ENCODE measurements around the gene ELFN1.

ELFN1 gene

DNA sequence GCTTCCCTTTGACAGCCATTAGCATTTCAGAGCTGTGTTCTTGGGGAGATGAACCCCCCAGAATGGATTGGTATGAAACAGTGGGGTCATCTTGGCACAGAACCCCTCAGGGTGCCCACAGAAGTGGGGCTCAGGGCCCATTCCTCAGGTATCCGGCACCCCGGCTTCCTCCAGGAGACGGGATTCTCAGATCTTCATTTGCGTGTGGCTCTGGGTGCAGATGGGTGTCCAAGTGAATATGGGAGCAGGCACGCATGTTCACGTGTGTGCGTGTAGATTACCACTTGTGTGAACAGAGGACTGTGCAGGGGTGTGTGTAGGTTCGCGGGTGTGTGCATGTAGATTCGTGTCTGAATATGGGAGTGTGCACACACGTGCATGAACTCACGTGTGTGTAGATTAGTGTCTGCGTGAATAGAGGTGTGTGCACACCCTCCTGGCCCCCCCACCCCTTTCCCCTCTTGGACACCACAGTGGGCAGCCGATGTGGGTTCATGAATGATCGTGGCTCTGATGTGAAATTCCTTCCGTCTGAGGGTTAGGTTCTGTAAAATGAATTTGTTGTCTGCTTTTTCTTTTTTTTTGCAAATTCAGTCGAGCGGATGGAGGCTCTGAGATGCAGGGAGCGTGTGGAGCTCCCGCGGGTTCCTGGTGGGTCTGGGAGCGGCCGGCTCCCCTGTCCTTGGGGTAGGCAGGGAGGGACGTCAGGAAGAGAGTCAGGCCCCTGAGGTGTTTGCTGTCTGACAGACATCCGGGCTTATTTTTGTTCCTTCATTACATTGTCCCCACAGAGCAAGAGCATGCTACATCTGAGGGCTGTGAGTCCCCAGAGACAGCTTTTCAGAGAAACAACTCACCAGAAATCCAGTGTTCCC lies 7.4 kb downstream of the ELFN1 start:
- DNase-seq: no peak

DNA sequence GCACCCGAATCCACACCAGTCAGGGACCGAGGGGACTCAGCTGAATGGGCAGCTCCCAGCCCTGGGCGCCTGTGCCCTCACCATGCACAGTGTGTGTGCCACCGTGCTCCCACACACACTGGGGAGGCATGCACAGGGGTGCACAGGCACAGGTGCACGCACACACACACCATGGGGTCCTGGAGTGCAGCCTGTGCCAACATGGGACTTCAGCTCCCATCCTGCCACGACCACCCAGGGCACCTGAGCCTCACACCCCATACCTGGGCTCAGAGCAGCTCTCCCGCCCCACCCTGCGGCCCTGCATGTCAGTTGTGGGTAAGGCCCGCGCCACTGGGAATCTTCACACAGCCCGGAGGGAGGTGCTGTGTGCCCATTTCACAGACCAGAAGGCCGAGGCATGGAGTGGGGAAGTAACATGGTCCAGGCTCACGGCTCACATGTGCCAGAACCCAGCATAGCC lies 8.0 kb downstream of the ELFN1 start:
- DNase-seq: no peak

DNA sequence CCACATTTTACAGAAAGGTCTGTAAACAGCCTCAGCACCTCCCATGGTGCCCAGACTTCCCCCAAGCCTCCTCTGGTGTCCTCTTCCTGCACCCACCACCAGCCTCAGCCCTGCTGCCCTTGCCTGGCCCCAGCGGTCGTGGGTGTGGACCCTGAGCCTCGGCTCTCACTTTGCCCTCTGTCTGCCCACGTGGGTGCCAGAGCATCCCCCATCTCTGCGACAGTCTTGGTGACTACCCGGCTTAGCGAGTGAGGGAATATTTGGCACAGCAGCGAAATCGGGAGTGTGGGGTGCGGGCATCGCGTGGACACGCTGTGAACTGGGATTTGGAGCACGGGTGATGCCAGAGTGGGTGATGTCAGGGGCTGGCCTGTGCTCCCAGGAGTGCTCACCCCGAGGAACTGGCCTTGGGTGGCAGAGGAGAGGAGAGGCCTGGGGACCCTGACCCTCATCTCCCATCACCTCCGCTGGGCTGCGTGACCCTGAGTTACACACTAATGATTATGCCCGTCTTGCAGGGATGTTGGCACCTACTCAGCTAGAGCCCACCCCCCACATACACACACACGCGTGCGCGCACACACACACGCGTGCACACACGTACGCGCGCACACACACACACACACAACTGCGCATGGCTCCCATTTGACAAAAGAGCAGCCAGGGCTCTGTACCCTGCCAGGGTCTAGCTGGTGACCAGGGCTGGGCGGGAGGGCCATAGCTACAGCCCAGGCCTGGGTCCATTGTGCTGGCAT lies 8.7 kb downstream of the ELFN1 start:
- no peak for DNase-seq

DNA sequence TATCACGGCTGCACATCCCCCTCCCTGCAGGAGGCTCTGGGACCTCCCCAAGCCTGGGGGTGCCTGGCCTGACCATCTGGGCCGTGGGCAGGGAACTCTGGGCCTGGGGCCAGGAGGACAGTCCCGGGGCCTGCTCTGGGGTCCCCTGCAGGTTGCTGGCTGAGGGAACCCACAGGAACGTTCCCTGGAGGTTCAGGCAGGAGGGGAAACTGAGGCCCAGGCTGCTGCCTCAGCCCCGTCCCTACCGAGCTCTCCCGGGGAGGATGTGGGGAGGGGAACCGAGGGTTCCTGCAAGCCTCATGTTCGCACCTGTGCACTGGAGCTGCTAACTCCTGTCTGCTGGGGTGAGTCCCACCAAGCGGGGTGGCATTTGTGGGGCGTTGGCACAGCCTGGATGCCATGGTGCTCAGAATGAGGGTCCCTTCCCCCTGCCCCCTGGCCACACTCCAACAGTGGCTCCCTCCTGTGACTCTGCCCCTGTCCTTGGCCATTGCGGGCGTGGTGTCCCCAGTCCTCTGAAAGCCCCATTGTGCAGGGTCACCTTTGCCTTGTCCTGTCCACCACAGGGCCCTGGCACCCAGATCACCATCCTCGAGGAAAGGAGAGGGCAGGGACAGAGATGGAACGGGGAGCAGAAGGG lies 9.4 kb downstream of the ELFN1 start:
- DNase-seq: no peak

DNA sequence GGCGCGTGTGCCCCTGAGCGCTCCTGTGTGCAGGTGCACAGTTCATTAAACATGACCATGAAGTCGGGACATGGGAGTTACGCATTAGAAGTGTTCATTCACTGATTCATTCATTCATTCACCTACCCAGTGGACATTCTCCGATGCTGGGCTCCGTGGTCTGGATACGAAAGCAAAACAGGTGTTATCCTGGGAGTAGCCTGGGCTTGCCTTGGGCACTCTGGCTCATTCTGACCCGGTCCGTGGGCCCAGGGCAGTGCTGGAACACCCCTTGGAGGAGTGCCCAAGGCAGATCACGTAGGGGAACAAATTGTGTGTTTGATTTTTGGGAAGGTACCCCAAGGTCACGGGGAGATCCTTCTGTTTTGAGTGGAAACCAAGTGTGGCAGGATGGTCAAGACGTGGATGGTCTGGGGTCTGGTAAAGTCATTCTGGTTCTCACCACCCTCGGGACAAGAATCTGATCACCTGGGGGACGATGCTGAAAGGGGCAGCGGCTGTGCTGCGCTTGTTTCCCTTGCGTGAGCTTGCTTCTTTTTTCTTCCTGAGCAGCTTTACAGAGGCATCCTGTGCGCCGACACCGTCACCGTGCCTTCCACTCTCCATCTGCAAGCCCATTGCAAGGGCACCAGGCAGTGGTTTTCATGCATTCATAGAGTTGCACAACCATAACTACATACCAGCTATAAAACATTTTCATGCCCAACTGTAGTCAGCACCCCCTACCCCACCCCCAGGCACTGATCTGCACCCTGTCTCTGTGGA lies 10.1 kb downstream of the ELFN1 start:
- DNase-seq: no peak

DNA sequence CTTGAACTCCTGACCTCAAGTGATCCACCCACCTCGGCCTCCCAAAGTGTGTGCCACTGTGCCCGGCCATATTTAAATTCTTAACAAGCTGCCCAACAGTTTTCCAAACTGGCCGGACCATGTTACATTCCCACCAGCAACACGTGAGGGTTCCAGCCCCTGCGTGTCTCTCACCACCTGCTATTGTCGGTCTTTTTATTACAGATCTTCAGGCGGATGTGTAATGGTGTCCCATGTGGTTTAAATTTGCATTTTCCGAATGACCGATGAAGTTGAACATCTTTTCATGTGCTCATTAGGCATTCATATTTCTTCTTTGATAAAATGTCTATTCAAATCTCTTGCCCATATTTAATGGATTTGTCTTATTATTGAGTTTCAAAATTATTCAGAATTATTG lies 11.5 kb downstream of the ELFN1 start:
- DNase-seq: no peak

DNA sequence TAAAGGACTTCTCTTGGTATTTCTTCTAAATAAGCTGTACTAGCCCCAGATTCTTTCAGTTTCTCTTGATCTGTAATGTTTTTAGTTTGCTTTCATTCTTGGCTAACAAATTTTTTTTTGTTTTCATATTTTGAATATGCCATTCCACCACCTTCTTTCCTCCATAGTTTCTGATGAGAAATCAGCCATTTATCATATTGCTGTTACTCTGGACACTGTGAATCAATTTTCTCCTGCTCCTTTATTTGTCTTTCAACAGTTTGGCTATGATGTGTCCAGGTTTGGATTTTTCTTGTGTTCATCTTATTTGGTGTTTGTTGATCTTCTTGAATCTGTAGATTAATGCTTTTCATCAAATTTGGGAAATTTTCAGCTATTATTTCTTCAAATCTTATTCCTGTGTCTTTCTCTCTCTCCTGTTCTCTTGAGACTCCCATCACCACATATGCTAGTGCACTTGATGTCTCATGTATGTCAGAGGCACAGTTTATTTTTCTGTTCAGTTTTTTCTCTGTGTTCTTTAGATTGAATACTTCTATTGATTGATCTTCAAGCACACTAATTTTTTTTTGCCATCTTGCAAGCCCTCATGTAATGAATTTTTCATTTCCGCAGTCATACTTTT lies 15.0 kb downstream of the ELFN1 start:
- DNase-seq: no peak

DNA sequence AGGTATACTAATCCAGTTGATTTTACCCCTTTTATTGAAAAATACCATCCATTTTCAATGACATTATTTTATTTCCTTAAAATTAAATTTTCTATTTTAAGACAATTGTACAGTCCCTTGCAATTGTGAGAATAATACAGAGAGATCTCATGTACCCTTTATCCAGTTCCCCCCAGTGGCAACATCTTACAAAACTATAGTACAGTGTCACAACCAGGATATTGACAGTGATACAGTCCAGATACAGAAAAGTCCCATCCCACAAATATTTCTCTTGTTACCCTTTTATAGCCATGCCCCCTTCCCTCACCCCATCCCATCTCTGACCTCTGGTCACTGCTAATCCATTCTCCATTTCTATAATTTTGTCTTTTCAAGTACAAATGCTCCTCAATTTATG lies 18.5 kb downstream of the ELFN1 start:
- no peak for DNase-seq

DNA sequence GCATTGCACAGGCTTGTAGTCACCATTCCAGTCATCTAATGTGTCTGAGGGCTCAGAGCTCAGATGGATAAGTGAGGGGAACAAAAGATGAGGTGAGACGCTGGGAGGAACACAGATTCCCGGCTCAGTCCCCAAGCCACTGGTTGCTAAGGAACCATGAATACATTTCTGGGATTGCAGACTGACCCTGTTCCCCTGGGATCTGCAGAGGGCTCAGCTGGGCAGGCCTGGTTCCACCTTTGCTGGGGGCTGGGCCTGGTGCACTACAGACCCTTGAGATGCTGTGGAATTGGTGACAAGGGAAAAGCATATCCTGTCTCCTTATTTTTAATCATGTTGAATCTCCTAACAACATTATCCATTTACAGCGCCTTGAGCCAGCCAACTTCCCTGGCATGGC lies 19.2 kb downstream of the ELFN1 start:
- DNase-seq: no peak

DNA sequence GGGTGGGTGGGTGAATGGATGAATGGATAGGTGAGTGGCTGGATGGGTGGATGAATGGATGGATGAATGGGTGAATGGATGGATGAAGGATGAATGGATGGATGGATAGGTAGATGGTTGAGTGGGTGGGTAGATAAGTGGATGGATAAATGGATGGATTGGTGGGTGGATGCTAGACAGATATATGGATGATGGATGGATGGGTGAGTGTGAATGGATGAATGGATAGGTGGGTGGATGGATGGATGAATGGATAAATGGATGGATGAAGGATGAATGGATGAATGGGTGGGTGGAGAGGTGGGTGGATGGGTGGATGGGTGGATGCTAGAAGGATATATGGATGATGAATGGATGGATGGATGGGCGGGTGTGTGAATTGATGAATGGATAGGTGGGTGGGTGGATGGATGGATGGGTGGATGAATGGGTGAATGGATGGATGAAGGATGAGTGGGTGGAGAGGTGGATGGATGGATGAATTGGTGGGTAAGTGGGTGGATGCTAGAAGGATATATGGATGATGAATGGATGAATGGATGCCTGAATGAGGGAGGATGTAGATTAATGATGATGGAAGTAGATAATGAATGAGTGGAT lies 20.4 kb downstream of the ELFN1 start:
- no peak for DNase-seq

DNA sequence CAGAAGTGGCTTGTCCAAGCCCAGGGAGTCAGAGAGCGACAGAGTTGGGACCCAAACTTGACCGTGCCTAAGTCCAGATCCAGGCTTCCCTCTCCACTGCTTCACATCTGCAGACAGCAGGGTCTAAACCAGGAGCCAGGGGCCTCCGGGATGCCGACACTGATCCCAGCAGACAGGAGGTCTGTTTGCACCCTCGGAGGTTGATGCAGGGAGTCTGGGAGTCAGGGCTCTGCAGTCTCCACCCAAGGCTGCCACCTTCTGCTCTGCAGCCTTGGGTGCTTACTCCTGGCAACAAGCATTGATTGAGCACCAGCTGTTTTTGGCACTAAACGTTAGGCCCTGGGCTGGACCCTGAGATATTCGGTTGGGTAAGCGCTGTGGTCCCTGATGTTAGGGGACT lies 21.0 kb downstream of the ELFN1 start:
- DNase-seq: no peak

DNA sequence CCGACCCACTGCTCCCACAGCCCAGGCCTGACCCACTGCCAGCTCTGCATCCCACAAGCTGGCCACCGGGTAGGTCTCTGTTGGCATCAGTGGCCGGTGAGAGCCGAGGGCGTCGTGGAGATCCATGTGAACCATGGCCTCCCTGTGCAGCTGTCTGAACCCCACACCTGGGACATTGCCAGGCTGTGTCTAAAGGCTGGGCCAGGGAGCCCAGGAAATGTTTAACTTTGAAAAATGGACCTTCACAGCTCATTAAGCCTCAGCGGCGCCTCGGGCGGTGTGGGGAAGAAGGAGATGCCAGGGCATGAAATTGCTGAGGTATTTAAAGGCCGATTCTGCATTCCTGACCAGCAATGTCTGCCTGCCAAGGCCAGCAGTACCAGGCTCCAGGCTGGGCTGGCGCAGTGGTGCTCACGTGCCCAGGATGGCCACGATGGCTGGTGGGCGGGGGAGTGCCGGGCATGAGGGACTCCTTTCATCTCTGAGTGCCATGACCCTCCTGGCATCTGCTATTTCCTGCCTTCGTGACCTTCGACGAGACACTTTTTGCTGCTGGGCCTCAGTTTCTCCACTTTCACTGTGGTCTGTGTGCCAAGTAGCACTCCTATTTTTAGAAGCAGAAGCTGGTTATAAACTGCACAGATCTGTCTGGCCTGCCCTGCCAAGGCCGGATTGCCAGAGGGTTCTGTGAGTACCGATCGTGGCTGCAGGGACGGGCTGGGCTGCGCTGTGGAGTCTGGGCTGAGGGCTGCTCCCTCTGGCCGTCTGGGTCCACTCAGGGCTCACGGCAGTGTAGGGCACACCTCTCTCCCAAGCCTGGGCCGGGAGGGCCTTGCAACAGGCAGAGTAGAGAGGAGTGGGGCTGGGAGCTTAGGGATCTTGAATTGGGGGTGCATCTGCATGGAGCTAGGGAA lies 21.8 kb downstream of the ELFN1 start:
- no peak for DNase-seq

DNA sequence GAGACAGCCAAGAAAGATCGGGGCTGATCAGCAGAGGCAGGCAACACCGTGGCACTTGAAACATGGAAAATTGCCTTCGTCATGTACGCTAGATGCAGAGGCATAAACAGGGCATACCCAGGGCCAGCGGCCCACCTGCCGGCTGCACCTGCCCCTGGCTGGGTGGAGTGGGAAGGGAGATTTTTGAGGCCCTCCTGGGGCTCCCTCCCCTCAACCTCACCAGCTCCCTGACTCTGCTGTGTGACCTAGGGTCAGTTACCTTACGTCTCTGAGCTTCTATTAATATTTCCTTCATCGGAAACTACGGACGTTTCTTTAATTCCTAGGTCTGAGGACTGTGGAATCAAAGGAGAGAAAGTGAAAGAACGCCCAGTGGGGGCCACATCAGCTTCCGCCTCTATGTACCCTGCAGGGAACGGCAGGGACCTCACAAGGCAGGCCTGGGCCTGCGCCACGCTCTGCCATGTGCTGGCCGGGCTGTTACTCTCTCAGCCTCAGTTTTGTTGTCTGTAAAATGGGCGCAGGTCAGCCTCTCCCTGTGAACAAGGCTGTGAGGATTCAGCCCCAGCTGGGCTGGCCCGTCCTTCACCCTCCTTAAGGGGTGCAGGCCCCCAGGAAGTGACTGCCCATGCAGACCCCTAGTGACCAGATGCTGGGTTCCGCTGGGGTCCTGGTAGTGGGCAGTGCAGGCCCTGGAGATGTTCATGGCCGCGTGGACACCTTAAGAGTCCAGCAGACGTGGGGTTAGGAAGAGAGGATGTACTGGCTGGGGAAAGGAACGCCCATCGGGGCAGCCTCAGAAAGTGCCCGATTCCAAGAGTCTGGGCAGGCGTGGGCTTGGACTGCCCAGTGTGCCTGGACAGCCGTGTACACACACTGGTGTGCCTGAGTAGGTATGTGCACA lies 22.7 kb downstream of the ELFN1 start:
- DNase-seq: no peak

DNA sequence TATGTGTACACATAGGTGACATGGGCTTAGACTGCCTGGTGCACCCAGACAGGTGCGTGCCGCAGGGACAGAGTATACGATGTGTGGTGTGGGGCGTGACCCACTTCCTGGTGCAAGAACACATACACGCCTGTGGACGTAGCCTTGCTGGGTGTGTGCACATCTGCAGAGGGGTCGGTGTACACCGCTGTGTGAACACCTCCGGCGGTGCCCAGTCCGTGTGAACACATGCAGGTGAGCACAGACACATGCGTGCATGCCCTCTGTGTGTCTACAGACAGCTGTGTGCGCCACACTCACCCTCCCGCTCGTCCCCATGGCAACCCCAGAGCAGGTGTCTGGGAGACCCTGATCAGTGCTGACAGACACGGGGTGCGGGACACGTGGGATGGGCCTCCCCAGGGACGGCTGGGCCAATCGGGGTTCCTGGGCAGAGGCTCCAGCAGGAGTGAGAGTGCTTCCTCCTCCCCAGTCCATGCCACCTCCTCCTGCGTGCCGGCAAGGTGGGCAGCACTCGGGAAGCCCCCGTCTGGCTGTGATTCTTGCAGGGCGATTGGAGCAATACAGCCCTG lies 23.4 kb downstream of the ELFN1 start:
- DNase-seq: no peak

DNA sequence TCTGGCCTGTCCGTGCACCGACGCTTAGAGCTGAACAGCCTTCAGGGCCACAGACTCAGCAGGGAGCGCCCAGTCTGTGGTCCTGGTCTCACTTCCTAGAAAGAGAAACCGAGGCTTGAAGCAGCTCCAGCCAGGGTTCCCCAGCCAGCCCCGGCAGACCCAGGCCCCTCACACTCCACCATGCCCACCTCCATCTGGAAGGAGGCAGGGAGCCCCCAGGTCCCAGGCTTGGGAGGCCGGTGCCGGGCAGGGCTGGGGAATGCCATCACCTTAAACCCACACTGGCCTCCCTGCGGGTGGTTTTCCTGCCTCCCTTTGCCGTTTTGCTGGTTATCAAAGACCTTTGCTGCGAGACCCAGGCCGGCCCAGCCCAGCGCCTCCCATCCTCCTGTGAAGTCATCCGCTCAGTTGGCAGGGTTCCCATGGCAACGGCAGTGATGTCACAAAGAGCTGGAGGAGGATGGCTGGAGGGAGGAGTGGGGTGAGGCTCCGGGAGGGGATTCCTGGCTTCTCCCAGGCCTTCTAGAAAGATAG lies 24.0 kb downstream of the ELFN1 start:
- DNase-seq: no peak

DNA sequence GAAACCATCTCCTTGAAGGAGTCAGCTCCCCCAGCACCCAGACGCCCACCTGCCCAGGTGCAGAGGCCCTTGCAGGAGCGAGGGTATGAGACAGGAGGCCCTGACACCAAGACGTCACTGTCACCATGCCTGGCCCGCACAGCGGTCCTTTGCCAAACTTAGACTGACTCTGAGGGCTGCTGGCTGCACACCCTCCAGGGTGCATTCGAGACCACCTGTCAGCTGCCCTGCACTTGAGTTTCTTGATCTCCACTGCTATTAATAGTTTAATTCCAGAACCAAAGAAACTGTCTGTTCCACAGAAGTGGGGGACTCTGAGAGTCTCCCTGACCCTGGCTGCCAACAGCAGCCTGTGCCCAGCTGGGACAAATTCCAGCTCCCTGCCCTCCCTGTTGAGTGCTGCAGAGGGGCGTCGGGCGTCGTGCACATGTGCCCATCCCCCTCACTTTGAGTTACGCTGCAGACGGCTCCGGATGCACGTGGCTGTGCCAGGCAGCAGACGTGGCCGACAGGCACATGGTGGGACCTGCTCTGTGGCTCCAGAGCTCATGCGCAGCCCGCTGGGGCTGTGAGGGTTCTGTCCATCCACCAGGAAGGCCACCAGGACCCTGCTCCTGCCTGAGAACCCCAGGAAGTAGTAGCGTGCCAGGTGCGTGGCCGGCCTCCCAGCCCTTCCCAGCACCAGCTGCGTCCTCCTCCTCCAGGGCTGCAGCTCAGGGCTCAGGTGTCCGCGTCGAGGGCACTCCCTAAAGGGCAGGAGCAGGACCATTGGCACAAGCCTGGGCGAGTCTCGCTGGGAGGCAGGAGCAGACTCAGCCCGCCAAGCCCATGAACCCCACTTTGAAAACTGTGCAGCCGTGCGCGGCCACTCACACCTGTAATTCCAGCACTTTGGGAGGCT lies 24.8 kb downstream of the ELFN1 start:
- DNase-seq: no peak

DNA sequence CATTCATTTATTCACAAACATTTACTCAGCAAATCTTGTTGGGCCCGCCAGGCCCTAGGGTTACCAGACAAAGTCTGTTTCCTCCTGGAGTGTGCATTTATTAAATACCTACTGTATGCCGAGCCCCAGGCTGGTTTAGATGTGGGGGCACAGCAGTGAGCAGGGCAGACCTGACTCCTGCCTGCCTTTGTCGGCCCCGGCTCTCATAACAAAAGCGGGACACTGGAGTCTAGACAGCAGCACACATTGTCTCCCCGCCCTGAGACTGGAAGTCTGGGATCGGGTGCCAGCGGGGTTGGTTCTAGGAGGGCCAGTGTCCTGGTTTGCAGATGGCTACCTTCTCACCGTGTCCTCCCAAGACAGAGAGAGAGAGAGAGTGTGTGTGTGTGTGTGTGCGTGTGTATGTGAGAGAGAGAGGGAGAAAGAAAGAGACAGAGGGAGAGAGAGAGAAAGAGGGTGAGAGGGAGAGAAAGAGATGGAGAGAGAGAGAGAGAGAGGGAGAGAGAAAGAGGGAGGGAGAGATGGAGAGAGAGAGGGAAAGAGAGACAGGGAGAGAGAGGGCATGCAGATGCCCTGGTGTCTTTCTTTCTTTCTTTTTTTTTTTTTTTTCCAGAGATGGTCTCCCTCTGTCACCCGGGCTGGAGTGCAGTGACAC lies 25.9 kb downstream of the ELFN1 start:
- DNase-seq: no peak
